Gastrocnemius medialis (tissue), 4 donors: Measurements from ENCODE around the gene HIGD2A.

ENCODE experiments used
- CTCF ChIP-seq, 5 experiments: fragments of 450-650 bp in 3 of 5; fragments of 200-600 bp in 2 of 5; sonication (generic) in 2 of 5; IDR thresholded peaks in 4 of 5; conservative IDR thresholded peaks in 1 of 5; 1 replicate in 4 of 5; 2 replicates in 1 of 5; pipeline ENCODE4 v1.5.1; 2016 to 2019; ENCODE audit warnings: antibody characterized with exemption in 5 of 5, mild to moderate bottlenecking in 3 of 5, moderate library complexity in 3 of 5
- POLR2A ChIP-seq, 2 donors: fragments of 450-650 bp; IDR thresholded peaks; one replicate each; pipeline ENCODE4 v1.6.1; 2017; ENCODE audit warnings: antibody characterized with exemption in 2 of 2, mild to moderate bottlenecking in 2 of 2, moderate library complexity in 2 of 2

GRCh38 chr5:176383248-176383905 is 5.2 kb upstream of the HIGD2A start:
- TF ChIP-seq CTCF (IDR thresholded peaks at IDR 0.05 in 4 of 5, conservative IDR thresholded peaks at IDR 0.05 in 1 of 5) (no peak), POLR2A (IDR thresholded peaks at IDR 0.05) (no peak)
